Sigmoid colon (tissue), 4 donors: ENCODE data around the gene C1orf87.

Experiments
- EP300 ChIP-seq, 4 donors: sonication (generic); formaldehyde crosslinking; IDR thresholded peaks; one replicate each; pipeline ENCODE4 v1.6.1; 2017; ENCODE audit warnings: antibody characterized with exemption in 4 of 4
- POLR2A ChIP-seq, 2 donors: fragments of 450-650 bp; IDR thresholded peaks; one replicate each; pipeline ENCODE4 v1.6.1; 2016; ENCODE audit warnings: antibody characterized with exemption in 2 of 2, mild to moderate bottlenecking in 2 of 2, moderate library complexity in 2 of 2
- POLR2AphosphoS5 ChIP-seq, 4 donors: sonication (generic); formaldehyde crosslinking; IDR thresholded peaks; one replicate each; pipeline ENCODE4 v1.6.1; 2017; ENCODE audit warnings: antibody characterized with exemption in 4 of 4
- TF ChIP-seq, protein P1 (sequence below), 4 experiments: fragments of 450-650 bp in 3 of 4; fragments of 200-600 bp in 1 of 4; IDR thresholded peaks; one replicate each; pipeline ENCODE4 v1.5.1; 2016 to 2019; ENCODE audit warnings: antibody characterized with exemption in 4 of 4, mild to moderate bottlenecking in 3 of 4, moderate library complexity in 2 of 4

DNA sequence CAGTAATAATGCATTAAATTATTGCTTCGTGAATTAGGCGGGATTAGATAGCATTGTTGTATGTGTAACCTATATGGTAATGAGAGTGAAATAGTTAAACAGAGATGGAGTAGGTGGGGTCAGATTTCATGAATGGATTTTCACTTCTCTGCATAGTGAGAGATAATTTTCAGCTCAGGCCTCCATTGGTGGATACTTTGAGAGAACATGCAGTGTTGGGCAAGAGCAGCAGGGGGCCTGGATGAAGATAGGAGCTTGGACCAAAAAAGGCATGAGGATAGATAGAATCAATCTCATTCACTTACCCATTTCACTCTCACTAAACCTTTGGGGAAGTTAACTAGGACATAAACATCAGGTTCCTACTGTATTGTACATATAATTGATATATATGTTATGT is 39.5 kb upstream of the C1orf87 start:
- TF ChIP-seq POLR2AphosphoS5 (IDR thresholded peaks at IDR 0.05) = no peak
- no peak for TF ChIP-seq POLR2A (IDR thresholded peaks at IDR 0.05)
- TF ChIP-seq, protein P1, sequence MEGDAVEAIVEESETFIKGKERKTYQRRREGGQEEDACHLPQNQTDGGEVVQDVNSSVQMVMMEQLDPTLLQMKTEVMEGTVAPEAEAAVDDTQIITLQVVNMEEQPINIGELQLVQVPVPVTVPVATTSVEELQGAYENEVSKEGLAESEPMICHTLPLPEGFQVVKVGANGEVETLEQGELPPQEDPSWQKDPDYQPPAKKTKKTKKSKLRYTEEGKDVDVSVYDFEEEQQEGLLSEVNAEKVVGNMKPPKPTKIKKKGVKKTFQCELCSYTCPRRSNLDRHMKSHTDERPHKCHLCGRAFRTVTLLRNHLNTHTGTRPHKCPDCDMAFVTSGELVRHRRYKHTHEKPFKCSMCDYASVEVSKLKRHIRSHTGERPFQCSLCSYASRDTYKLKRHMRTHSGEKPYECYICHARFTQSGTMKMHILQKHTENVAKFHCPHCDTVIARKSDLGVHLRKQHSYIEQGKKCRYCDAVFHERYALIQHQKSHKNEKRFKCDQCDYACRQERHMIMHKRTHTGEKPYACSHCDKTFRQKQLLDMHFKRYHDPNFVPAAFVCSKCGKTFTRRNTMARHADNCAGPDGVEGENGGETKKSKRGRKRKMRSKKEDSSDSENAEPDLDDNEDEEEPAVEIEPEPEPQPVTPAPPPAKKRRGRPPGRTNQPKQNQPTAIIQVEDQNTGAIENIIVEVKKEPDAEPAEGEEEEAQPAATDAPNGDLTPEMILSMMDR (IDR thresholded peaks at IDR 0.05) = no peak
- no peak for TF ChIP-seq EP300 (IDR thresholded peaks at IDR 0.05)
